ENCODE measurements around the gene LMAN1L. TPM values are rescaled to one million over a fixed set of nuclear protein-coding genes. Genes with fewer than 3 reads are reported as not detected.

The LMAN1L gene
- total RNA-seq, 1 donor from 2014 or later: 8.1 TPM

DNA sequence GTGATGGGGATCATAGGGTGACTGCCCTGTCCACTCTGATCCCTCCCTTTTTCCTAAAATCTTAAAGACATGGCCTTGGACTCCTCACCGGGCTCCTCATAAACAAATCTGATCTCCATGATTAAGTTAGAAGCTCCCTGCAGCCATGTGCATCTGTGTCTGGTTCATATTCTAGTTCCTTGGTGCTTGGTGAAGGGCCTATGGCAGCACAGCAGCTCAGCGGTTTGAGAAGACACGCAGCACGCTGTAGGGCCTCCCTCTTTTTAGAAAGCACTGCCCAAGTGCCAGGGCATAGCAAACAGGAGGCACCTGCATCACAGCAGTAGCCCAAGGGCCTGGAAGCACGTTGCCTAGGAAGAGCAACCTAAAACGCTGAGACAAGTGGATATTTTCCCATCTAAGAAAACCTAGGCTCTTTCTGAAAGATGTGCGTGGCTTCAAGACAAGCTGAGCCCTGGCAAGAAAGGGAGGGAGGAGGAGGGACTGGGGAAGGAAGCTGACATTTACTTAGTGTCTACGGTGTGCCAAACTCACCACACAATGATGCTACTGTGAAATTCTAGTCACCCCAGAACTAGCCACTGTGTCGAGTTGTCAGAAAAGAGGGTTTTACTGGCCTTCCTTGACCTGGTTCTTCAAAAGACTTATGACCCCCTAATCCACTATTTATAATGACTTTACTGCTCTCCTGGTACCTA lies 45.2 kb downstream of the LMAN1L start:
- Histone ChIP-seq H3K27me3 (ENCODE audit: low read depth) (no peaks in the 10 kb centered on the region), H3K9me3 (replicated peaks) (no peaks in the 10 kb centered on the region), H3K36me3 (peaks cover 15% of the 10 kb centered on the region), H3K27ac (replicated peaks) (peak overlapping the region; percentile 39), H3K4me3 (no peak overlapping the region), H3K4me1 (peaks cover 52% of the 10 kb centered on the region)
- TF ChIP-seq, protein P1, sequence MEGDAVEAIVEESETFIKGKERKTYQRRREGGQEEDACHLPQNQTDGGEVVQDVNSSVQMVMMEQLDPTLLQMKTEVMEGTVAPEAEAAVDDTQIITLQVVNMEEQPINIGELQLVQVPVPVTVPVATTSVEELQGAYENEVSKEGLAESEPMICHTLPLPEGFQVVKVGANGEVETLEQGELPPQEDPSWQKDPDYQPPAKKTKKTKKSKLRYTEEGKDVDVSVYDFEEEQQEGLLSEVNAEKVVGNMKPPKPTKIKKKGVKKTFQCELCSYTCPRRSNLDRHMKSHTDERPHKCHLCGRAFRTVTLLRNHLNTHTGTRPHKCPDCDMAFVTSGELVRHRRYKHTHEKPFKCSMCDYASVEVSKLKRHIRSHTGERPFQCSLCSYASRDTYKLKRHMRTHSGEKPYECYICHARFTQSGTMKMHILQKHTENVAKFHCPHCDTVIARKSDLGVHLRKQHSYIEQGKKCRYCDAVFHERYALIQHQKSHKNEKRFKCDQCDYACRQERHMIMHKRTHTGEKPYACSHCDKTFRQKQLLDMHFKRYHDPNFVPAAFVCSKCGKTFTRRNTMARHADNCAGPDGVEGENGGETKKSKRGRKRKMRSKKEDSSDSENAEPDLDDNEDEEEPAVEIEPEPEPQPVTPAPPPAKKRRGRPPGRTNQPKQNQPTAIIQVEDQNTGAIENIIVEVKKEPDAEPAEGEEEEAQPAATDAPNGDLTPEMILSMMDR (IDR thresholded peaks at IDR 0.05; ENCODE audit: borderline replicate concordance): no peak
- intact Hi-C loops (cut with micrococcal nuclease): no loop called here
- DNase-seq: no peak

GRCh38 chr15:74858369-74858740 lies 45.7 kb downstream of the LMAN1L start:
- TF ChIP-seq, protein P1 (IDR thresholded peaks at IDR 0.05; ENCODE audit: borderline replicate concordance): no peak
- Histone ChIP-seq H3K4me3 (no peak overlapping the region), H3K9me3 (replicated peaks) (no peaks in the 10 kb centered on the region), H3K36me3 (peaks cover 10% of the 10 kb centered on the region), H3K4me1 (peaks cover 57% of the 10 kb centered on the region), H3K27ac (replicated peaks) (peak overlapping the region; percentile 39), H3K27me3 (ENCODE audit: low read depth) (no peaks in the 10 kb centered on the region)
- DNase-seq: no peak
- intact Hi-C loops (cut with micrococcal nuclease): no loop called here

DNA sequence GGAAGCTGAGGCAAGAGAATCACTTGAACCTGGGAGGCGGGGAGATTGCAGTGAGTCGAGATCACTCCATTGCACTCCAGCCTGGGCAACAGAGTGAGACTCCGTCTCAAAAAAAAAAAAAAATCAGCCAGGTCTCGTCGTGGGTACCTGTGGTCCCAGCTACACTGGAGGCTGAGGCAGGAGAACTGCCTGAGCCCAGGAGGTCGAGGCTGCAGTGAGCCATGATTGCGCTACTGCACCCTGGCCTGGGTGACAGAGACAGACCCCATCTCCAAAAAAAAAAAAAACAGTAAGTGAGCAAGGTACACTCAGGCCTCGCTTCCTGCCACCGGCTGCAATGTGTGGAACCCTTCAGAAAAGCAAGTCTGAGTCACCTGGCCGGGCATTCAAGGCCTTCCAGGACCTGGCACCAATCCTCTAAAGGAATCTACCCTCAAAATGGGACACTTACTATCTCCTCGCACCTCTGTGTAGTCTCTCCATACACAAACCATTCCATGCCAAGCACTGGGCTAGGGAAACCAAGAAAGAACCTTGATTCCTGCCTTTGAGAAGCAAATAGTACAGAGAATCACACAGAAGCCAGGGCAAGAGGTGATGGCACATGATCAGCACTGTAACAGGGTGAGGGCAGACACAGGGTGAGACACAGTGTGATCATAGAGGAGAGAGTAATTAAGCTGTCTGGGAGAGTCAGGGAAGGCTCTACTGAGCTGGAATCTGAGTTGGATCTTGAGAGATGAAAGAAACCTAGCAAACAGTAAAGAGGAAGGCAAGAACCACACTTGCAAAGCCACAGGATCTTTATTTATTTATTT lies 50.8 kb downstream of the LMAN1L start:
- DNase-seq: no peak
- Histone ChIP-seq H3K36me3 (no peaks in the 10 kb centered on the region), H3K4me1 (peaks cover 74% of the 10 kb centered on the region), H3K9me3 (replicated peaks) (no peaks in the 10 kb centered on the region), H3K4me3 (no peak overlapping the region), H3K27ac (replicated peaks) (peak overlapping the region; percentile 42), H3K27me3 (ENCODE audit: low read depth) (no peaks in the 10 kb centered on the region)
- intact Hi-C loops (cut with micrococcal nuclease): no loop called here
- TF ChIP-seq, protein P1 (IDR thresholded peaks at IDR 0.05; ENCODE audit: borderline replicate concordance): no peak

DNA sequence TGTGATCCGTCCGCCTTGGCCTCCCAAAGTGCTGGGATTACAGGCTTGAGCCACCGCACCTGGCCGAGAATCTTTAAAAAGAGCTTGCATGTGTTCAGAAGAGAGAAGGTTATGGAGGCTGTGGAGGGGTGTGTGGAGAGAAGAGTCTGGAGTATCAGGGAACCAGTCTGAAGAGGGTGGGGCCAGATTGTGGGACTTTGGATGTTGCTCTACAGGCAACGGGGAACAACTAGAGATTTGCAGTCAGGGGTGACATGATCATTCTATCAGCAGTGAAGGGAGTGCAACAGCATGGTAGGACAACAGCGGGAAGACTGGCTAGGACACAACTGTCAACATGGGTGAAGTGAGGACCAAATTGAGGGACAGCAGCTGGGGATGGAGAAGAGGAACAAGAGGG lies 51.7 kb downstream of the LMAN1L start:
- no peak for DNase-seq
- peaks cover 74% of the 10 kb centered on the region for H3K4me1 ChIP-seq
- intact Hi-C loops (cut with micrococcal nuclease): no loop called here
- no peaks in the 10 kb centered on the region for H3K27me3 ChIP-seq (ENCODE audit: low read depth)
- TF ChIP-seq, protein P1 (IDR thresholded peaks at IDR 0.05; ENCODE audit: borderline replicate concordance): no peak
- no peaks in the 10 kb centered on the region for H3K9me3 ChIP-seq (replicated peaks)
- no peak overlapping the region for H3K4me3 ChIP-seq
- H3K36me3 ChIP-seq: no peaks in the 10 kb centered on the region
- no peak overlapping the region for H3K27ac ChIP-seq (replicated peaks)

GRCh38 chr15:74865316-74865715 lies 52.7 kb downstream of the LMAN1L start:
- TF ChIP-seq, protein P1 (IDR thresholded peaks at IDR 0.05; ENCODE audit: borderline replicate concordance): no peak
- no peak overlapping the region for H3K27ac ChIP-seq (replicated peaks)
- intact Hi-C loops (cut with micrococcal nuclease): no loop called here
- no peak for DNase-seq
- H3K27me3 ChIP-seq (ENCODE audit: low read depth): no peaks in the 10 kb centered on the region
- H3K36me3 ChIP-seq: no peaks in the 10 kb centered on the region
- no peaks in the 10 kb centered on the region for H3K9me3 ChIP-seq (replicated peaks)
- no peak overlapping the region for H3K4me3 ChIP-seq
- H3K4me1 ChIP-seq: peaks cover 74% of the 10 kb centered on the region
